Thyroid gland (tissue), 4 donors: ENCODE results near the gene NIM1K.

ENCODE experiments used
- POLR2A ChIP-seq, 2 donors: fragments of 450-650 bp; IDR thresholded peaks; one replicate each; pipeline ENCODE4 v1.6.1; 2017; ENCODE audit warnings: antibody characterized with exemption in 2 of 2, mild to moderate bottlenecking in 2 of 2, moderate library complexity in 1 of 2
- TF ChIP-seq, protein P1 (sequence below), 6 experiments: fragments of 200-600 bp in 3 of 6; fragments of 450-650 bp in 3 of 6; sonication (generic) in 3 of 6; IDR thresholded peaks; one replicate each; pipeline ENCODE4 v1.5.1; 2016 to 2019; ENCODE audit warnings: antibody characterized with exemption in 6 of 6, mild to moderate bottlenecking in 2 of 6, inconsistent platforms in 1 of 6, moderate library complexity in 1 of 6

DNA sequence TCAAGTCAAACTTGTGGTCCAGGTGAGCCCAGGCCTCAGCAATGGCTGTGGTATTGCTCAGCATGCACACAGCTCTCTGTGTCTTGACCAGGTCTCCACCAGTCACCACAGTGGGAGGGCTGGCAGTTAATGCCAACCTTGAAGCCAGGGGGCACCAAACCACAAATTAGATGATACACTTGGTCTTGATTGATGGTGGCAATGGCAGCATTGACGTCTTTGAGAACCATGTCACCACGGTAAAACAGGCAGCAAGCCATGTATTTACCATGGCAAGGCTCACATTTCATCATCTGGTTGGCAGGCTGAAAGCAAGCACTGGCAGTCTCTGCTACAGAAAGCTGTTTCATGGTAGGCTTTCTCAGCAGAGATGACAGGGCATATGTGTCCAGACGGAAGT is 40.0 kb downstream of the NIM1K start:
- TF ChIP-seq, protein P1, sequence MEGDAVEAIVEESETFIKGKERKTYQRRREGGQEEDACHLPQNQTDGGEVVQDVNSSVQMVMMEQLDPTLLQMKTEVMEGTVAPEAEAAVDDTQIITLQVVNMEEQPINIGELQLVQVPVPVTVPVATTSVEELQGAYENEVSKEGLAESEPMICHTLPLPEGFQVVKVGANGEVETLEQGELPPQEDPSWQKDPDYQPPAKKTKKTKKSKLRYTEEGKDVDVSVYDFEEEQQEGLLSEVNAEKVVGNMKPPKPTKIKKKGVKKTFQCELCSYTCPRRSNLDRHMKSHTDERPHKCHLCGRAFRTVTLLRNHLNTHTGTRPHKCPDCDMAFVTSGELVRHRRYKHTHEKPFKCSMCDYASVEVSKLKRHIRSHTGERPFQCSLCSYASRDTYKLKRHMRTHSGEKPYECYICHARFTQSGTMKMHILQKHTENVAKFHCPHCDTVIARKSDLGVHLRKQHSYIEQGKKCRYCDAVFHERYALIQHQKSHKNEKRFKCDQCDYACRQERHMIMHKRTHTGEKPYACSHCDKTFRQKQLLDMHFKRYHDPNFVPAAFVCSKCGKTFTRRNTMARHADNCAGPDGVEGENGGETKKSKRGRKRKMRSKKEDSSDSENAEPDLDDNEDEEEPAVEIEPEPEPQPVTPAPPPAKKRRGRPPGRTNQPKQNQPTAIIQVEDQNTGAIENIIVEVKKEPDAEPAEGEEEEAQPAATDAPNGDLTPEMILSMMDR (IDR thresholded peaks at IDR 0.05) = peak in 1 of 6 experiments; percentile 11
- TF ChIP-seq POLR2A (IDR thresholded peaks at IDR 0.05) = no peak
